ENCODE results near the gene PLXDC2. TPM values are rescaled to one million over a fixed set of nuclear protein-coding genes. Genes with fewer than 3 reads are reported as not detected.

PLXDC2 gene
- total and polyA plus RNA-seq, 2 donors: 7.1 to 8.0 TPM

DNA sequence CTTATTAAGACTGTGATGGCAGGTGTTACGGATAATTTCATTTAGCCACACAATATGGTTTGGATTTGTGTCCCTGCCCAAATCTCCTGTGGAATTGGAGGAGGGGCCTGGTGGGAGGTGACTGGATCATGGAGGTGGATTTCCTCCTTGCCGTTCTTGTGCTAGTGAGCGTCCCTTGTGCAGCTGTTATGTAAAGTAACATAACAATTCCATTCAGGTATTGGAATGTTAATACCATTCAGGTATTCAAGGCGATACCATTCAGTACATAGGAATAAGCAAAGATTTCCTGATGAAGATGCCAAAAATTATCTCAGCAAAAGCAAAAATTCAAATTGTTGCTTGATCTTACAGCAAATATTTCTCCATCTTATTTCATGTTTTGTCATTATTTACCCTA, 32.5 kb upstream of the PLXDC2 start:
- 98% methylated on average over 4 of the region's 4 CpGs for WGBS

DNA sequence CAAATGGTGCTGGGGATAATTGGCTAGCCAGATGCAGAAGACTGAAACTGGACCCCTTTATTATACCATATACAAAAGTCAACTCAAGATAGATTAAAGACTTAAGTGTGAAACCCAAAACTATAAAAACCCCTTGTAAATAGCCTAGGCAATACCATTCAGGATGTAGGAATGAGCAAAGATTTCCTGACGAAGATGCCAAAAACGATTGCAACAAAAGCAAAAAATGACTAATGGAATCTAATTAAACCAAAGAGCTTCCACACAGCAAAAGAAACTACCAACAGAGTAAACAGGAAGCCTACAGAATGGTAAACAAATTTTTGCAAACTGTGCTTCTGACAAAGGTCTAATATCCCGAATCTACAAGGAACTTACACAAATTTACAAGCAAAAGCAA, 30.9 kb upstream of the PLXDC2 start:
- no peak for DNase-seq (ENCODE audit: low read depth in 6 of 9, low spot score in 9 of 9)
- H3K4me1 ChIP-seq (ENCODE audit: control insufficient read depth in 2 of 2, insufficient read depth in 2 of 2, low read length in 2 of 2): no peaks in the 10 kb centered on the region
- no peak overlapping the region for H3K4me3 ChIP-seq (ENCODE audit: low read length in 2 of 2)
- H3K9me3 ChIP-seq (ENCODE audit: control insufficient read depth in 2 of 2, insufficient read depth in 1 of 2, low read length in 1 of 2): no peaks in the 10 kb centered on the region
- no peaks in the 10 kb centered on the region for H3K27me3 ChIP-seq (ENCODE audit: control insufficient read depth in 2 of 2, insufficient read depth in 1 of 2, low read length in 1 of 2)
- H3K27ac ChIP-seq (ENCODE audit: low read depth in 1 of 2, low read length in 1 of 2): no peak overlapping the region
- no peaks in the 10 kb centered on the region for H3K36me3 ChIP-seq (ENCODE audit: control insufficient read depth in 2 of 2, insufficient read depth in 2 of 2, low read length in 1 of 2)
- WGBS: 82% methylated on average over 3 of the region's 3 CpGs

More for the DNA sequence above, 32.5 kb upstream of the PLXDC2 start:
- Histone ChIP-seq H3K9me3 (ENCODE audit: control insufficient read depth in 2 of 2, insufficient read depth in 1 of 2, low read length in 1 of 2) (no peaks in the 10 kb centered on the region), H3K4me3 (ENCODE audit: low read length in 2 of 2) (no peak overlapping the region), H3K36me3 (ENCODE audit: control insufficient read depth in 2 of 2, insufficient read depth in 2 of 2, low read length in 1 of 2) (no peaks in the 10 kb centered on the region), H3K27ac (ENCODE audit: low read depth in 1 of 2, low read length in 1 of 2) (no peak overlapping the region), H3K27me3 (ENCODE audit: control insufficient read depth in 2 of 2, insufficient read depth in 1 of 2, low read length in 1 of 2) (no peaks in the 10 kb centered on the region), H3K4me1 (ENCODE audit: control insufficient read depth in 2 of 2, insufficient read depth in 2 of 2, low read length in 2 of 2) (no peaks in the 10 kb centered on the region)
- DNase-seq (ENCODE audit: low read depth in 6 of 9, low spot score in 9 of 9): no peak

DNA sequence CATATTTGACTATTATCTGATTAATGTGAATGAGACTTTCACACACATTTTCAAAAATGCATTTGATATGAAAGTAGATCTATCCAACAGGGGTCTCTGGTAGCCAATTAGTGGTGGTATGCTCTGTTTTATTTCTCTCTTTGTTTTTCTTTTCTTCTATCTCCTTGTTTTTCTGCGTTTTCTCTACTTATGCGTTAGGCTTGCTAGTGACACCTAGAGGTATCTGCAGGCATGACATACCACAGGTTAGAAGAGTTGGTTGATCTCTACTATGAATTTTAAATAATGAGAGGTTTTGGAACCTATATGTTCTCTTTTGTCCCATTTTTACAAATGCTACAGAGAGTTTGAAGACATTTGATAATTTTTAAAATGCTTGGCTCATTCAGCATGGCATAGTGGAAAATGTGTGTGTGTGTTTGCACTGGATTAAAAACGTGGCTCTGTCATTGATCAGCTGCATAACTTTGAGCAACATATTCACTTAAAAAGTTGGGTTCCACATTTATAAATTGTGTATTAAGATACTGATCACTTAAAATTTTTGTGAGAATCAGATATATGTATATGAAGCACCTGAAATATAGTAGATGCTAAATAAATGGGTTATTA, 28.1 kb upstream of the PLXDC2 start:
- 27% methylated on average over 3 of the region's 3 CpGs for WGBS
- peak in 6 of 9 donors; percentile 1 to 44 (median 10) for DNase-seq (ENCODE audit: low read depth in 6 of 9, low spot score in 9 of 9)
- H3K36me3 ChIP-seq (ENCODE audit: control insufficient read depth in 2 of 2, insufficient read depth in 2 of 2, low read length in 1 of 2): no peaks in the 10 kb centered on the region
- no peak overlapping the region for H3K4me3 ChIP-seq (ENCODE audit: low read length in 2 of 2)
- no peaks in the 10 kb centered on the region for H3K9me3 ChIP-seq (ENCODE audit: control insufficient read depth in 2 of 2, insufficient read depth in 1 of 2, low read length in 1 of 2)
- H3K27ac ChIP-seq (ENCODE audit: low read depth in 1 of 2, low read length in 1 of 2): no peak overlapping the region
- H3K27me3 ChIP-seq (ENCODE audit: control insufficient read depth in 2 of 2, insufficient read depth in 1 of 2, low read length in 1 of 2): no peaks in the 10 kb centered on the region
- H3K4me1 ChIP-seq (ENCODE audit: control insufficient read depth in 2 of 2, insufficient read depth in 2 of 2, low read length in 2 of 2): no peaks in the 10 kb centered on the region

GRCh38 chr10:19788902-19789301, 27.3 kb upstream of the PLXDC2 start:
- 98% methylated on average over 2 of the region's 2 CpGs for WGBS

DNA sequence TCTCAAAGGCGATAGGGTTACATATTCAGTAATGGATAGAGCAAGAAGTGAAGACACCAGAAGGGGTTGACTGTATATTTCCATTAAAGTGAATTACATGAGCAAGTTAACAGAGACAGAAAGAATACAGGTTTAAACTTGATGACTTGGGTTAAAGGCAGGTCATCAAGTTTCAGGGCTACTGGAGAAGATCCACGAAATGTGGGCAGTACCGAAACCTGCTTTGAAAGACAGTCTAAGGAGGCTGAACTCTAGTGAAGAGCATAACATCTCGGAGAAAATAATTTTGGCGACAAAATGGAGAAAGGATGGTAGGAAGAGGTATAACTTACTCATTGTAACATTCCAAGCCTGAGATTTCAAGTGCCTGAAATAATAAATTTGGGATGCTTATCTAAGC, 26.6 kb upstream of the PLXDC2 start:
- no peaks in the 10 kb centered on the region for H3K4me1 ChIP-seq (ENCODE audit: control insufficient read depth in 2 of 2, insufficient read depth in 2 of 2, low read length in 2 of 2)
- H3K27me3 ChIP-seq (ENCODE audit: control insufficient read depth in 2 of 2, insufficient read depth in 1 of 2, low read length in 1 of 2): no peaks in the 10 kb centered on the region
- H3K4me3 ChIP-seq (ENCODE audit: low read length in 2 of 2): no peak overlapping the region
- H3K9me3 ChIP-seq (ENCODE audit: control insufficient read depth in 2 of 2, insufficient read depth in 1 of 2, low read length in 1 of 2): no peaks in the 10 kb centered on the region
- no peak overlapping the region for H3K27ac ChIP-seq (ENCODE audit: low read depth in 1 of 2, low read length in 1 of 2)
- 96% methylated on average over 5 of the region's 5 CpGs for WGBS
- no peaks in the 10 kb centered on the region for H3K36me3 ChIP-seq (ENCODE audit: control insufficient read depth in 2 of 2, insufficient read depth in 2 of 2, low read length in 1 of 2)
- DNase-seq (ENCODE audit: low read depth in 6 of 9, low spot score in 9 of 9): no peak

More at GRCh38 chr10:19788902-19789301, 27.3 kb upstream of the PLXDC2 start:
- Histone ChIP-seq H3K27ac (ENCODE audit: low read depth in 1 of 2, low read length in 1 of 2) (no peak overlapping the region), H3K4me1 (ENCODE audit: control insufficient read depth in 2 of 2, insufficient read depth in 2 of 2, low read length in 2 of 2) (no peaks in the 10 kb centered on the region), H3K9me3 (ENCODE audit: control insufficient read depth in 2 of 2, insufficient read depth in 1 of 2, low read length in 1 of 2) (no peaks in the 10 kb centered on the region), H3K27me3 (ENCODE audit: control insufficient read depth in 2 of 2, insufficient read depth in 1 of 2, low read length in 1 of 2) (no peaks in the 10 kb centered on the region), H3K36me3 (ENCODE audit: control insufficient read depth in 2 of 2, insufficient read depth in 2 of 2, low read length in 1 of 2) (no peaks in the 10 kb centered on the region), H3K4me3 (ENCODE audit: low read length in 2 of 2) (no peak overlapping the region)
- DNase-seq (ENCODE audit: low read depth in 6 of 9, low spot score in 9 of 9): no peak

DNA sequence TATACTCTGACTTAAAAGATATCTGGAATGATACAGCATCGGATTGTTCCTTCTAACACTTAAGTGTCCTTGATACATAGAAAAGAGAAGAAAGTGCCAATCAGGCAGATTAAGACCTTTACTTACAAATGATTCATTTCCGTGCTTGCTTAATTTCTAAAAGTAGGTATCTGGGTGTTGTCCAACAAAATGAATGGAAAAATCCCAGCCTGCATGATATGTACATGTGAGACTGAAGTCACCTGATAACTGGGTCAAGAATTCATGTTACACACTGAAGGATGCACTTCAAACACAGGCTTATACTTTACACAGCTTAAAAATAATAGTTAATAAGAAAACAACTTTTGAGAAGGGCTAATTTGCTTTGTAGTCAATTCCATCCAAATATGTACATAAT, 25.2 kb upstream of the PLXDC2 start:
- no peaks in the 10 kb centered on the region for H3K36me3 ChIP-seq (ENCODE audit: control insufficient read depth in 2 of 2, insufficient read depth in 2 of 2, low read length in 1 of 2)
- H3K27me3 ChIP-seq (ENCODE audit: control insufficient read depth in 2 of 2, insufficient read depth in 1 of 2, low read length in 1 of 2): no peaks in the 10 kb centered on the region
- WGBS: 91% methylated on average over 2 of the region's 2 CpGs
- no peak overlapping the region for H3K4me3 ChIP-seq (ENCODE audit: low read length in 2 of 2)
- H3K27ac ChIP-seq (ENCODE audit: low read depth in 1 of 2, low read length in 1 of 2): no peak overlapping the region
- DNase-seq (ENCODE audit: low read depth in 6 of 9, low spot score in 9 of 9): no peak
- H3K4me1 ChIP-seq (ENCODE audit: control insufficient read depth in 2 of 2, insufficient read depth in 2 of 2, low read length in 2 of 2): no peaks in the 10 kb centered on the region
- no peaks in the 10 kb centered on the region for H3K9me3 ChIP-seq (ENCODE audit: control insufficient read depth in 2 of 2, insufficient read depth in 1 of 2, low read length in 1 of 2)

DNA sequence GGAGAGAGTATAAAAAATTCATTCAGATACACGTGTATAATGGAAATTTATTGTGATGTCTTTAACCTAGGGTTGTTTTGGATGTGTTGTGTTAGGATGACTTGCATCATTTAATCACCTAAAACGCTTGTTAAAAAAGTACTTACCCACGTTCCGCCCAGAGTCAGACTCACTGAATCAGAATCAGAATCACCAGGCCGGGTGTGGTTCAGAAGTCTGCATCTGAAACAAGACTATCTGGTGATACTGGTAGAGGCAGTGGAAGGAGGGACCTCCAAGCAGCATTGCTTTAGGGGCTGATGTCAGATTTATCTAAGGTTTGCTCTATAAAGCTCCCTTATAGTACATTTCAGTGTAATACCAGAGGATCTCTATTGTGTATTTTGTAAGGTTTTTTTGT, 20.5 kb upstream of the PLXDC2 start:
- Histone ChIP-seq H3K4me3 (ENCODE audit: low read length in 2 of 2) (no peak overlapping the region), H3K4me1 (ENCODE audit: control insufficient read depth in 2 of 2, insufficient read depth in 2 of 2, low read length in 2 of 2) (no peaks in the 10 kb centered on the region), H3K27me3 (ENCODE audit: control insufficient read depth in 2 of 2, insufficient read depth in 1 of 2, low read length in 1 of 2) (no peaks in the 10 kb centered on the region), H3K27ac (ENCODE audit: low read depth in 1 of 2, low read length in 1 of 2) (no peak overlapping the region), H3K36me3 (ENCODE audit: control insufficient read depth in 2 of 2, insufficient read depth in 2 of 2, low read length in 1 of 2) (no peaks in the 10 kb centered on the region), H3K9me3 (ENCODE audit: control insufficient read depth in 2 of 2, insufficient read depth in 1 of 2, low read length in 1 of 2) (no peaks in the 10 kb centered on the region)
- no peak for DNase-seq (ENCODE audit: low read depth in 6 of 9, low spot score in 9 of 9)
- WGBS: 96% methylated on average over 5 of the region's 5 CpGs

GRCh38 chr10:19800161-19800560, 16.1 kb upstream of the PLXDC2 start:
- H3K4me1 ChIP-seq (ENCODE audit: control insufficient read depth in 2 of 2, insufficient read depth in 2 of 2, low read length in 2 of 2): no peaks in the 10 kb centered on the region
- no peaks in the 10 kb centered on the region for H3K9me3 ChIP-seq (ENCODE audit: control insufficient read depth in 2 of 2, insufficient read depth in 1 of 2, low read length in 1 of 2)
- no peak overlapping the region for H3K27ac ChIP-seq (ENCODE audit: low read depth in 1 of 2, low read length in 1 of 2)
- H3K4me3 ChIP-seq (ENCODE audit: low read length in 2 of 2): no peak overlapping the region
- DNase-seq (ENCODE audit: low read depth in 6 of 9, low spot score in 9 of 9): no peak
- H3K27me3 ChIP-seq (ENCODE audit: control insufficient read depth in 2 of 2, insufficient read depth in 1 of 2, low read length in 1 of 2): no peaks in the 10 kb centered on the region
- H3K36me3 ChIP-seq (ENCODE audit: control insufficient read depth in 2 of 2, insufficient read depth in 2 of 2, low read length in 1 of 2): no peaks in the 10 kb centered on the region
- WGBS: 93% methylated on average over 3 of the region's 3 CpGs

GRCh38 chr10:19801369-19801768, 14.9 kb upstream of the PLXDC2 start:
- Histone ChIP-seq H3K4me1 (ENCODE audit: control insufficient read depth in 2 of 2, insufficient read depth in 2 of 2, low read length in 2 of 2) (no peaks in the 10 kb centered on the region), H3K9me3 (ENCODE audit: control insufficient read depth in 2 of 2, insufficient read depth in 1 of 2, low read length in 1 of 2) (no peaks in the 10 kb centered on the region), H3K27ac (ENCODE audit: low read depth in 1 of 2, low read length in 1 of 2) (no peak overlapping the region), H3K4me3 (ENCODE audit: low read length in 2 of 2) (no peak overlapping the region), H3K36me3 (ENCODE audit: control insufficient read depth in 2 of 2, insufficient read depth in 2 of 2, low read length in 1 of 2) (no peaks in the 10 kb centered on the region), H3K27me3 (ENCODE audit: control insufficient read depth in 2 of 2, insufficient read depth in 1 of 2, low read length in 1 of 2) (no peaks in the 10 kb centered on the region)
- DNase-seq (ENCODE audit: low read depth in 6 of 9, low spot score in 9 of 9): no peak
- WGBS: 98% methylated on average over 4 of the region's 4 CpGs
